Measurements from ENCODE around the gene SMAD2. TPM values are rescaled to one million over a fixed set of nuclear protein-coding genes. Genes with fewer than 3 reads are reported as not detected.
"Not testable (repeated sequence)": the region's sequence is repeated elsewhere in the genome, so short reads cannot be mapped to it uniquely, and the experiment has no call there.

Gene SMAD2
- total RNA-seq, 4 donors from 2014 or later: 54.5 to 105 (median 83.6) TPM

- H3K4me3 ChIP-seq (ENCODE audit: low read depth, poor library complexity, severe bottlenecking): no peak overlapping the region
- WGBS, 2 donors: 69 to 78% methylated on average over 13 to 16 of the region's 16 CpGs
- intact Hi-C loops (cut with DNase I; ENCODE audit: low total_unique reads): no loop called here
- TF ChIP-seq, protein P1, sequence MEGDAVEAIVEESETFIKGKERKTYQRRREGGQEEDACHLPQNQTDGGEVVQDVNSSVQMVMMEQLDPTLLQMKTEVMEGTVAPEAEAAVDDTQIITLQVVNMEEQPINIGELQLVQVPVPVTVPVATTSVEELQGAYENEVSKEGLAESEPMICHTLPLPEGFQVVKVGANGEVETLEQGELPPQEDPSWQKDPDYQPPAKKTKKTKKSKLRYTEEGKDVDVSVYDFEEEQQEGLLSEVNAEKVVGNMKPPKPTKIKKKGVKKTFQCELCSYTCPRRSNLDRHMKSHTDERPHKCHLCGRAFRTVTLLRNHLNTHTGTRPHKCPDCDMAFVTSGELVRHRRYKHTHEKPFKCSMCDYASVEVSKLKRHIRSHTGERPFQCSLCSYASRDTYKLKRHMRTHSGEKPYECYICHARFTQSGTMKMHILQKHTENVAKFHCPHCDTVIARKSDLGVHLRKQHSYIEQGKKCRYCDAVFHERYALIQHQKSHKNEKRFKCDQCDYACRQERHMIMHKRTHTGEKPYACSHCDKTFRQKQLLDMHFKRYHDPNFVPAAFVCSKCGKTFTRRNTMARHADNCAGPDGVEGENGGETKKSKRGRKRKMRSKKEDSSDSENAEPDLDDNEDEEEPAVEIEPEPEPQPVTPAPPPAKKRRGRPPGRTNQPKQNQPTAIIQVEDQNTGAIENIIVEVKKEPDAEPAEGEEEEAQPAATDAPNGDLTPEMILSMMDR (IDR thresholded peaks at IDR 0.05): peak in 1 of 3 donors; percentile 17
- TF ChIP-seq POLR2A (IDR thresholded peaks at IDR 0.05): no peak
- no peak for DNase-seq (ENCODE audit: low spot score in 2 of 2)
Measured at GRCh38 chr18:47772374-47773248, 157.8 kb downstream of the SMAD2 start.

DNA sequence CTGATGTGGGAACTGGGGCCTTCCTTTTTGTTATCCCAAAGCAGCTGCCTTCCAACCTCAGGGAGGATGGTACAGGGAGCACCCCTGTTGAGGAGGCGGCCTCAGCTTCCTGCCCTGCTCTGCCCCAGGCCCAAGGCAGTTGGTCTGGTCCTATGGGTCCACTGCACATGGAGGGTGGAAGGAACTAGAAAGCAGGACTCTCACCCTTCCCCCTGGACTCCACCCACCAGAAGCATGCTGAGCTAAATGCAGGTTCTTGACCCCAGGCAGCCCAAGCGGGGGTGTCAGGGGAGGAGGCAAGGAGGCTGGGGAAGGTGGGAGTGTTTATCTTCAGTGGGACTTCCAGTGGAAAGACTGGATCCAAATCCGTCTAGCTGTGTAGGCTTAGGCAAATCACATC, 158.5 kb downstream of the SMAD2 start:
- WGBS, 2 donors: 52 to 57% methylated on average over 3 of the region's 3 CpGs
- intact Hi-C loops (cut with DNase I; ENCODE audit: low total_unique reads): no loop called here
- no peak for DNase-seq (ENCODE audit: low spot score in 2 of 2)
- no peak overlapping the region for H3K4me3 ChIP-seq (ENCODE audit: low read depth, poor library complexity, severe bottlenecking)
- TF ChIP-seq, protein P1 (IDR thresholded peaks at IDR 0.05): no peak
- TF ChIP-seq POLR2A (IDR thresholded peaks at IDR 0.05): no peak

- intact Hi-C loops (cut with DNase I; ENCODE audit: low total_unique reads): no loop called here
- WGBS, 2 donors: 80 to 83% methylated on average over 2 of the region's 2 CpGs
- no peak for DNase-seq (ENCODE audit: low spot score in 2 of 2)
- TF ChIP-seq, protein P1 (IDR thresholded peaks at IDR 0.05): no peak
- TF ChIP-seq POLR2A (IDR thresholded peaks at IDR 0.05): no peak
- H3K4me3 ChIP-seq (ENCODE audit: low read depth, poor library complexity, severe bottlenecking): no peak overlapping the region
Measured at GRCh38 chr18:47767699-47768098, 162.8 kb downstream of the SMAD2 start.

GRCh38 chr18:47767198-47767597, 163.3 kb downstream of the SMAD2 start:
- H3K4me3 ChIP-seq (ENCODE audit: low read depth, poor library complexity, severe bottlenecking); intact Hi-C loops (cut with DNase I; ENCODE audit: low total_unique reads); DNase-seq (ENCODE audit: low spot score in 2 of 2): not testable (repeated sequence)
- 90 to 93% methylated on average over 3 of the region's 3 CpGs for WGBS, 2 donors

Data from lower leg skin (tissue), 4 donors.